Fibroblast of pulmonary artery (primary cell): Measurements from ENCODE around the gene RPS17.

Experiments
- DNase-seq: peaks from one replicate; pipeline ENCODE4 v3.0.0-alpha.2; 2010; ENCODE audit warnings: low read depth
- H3K4me3 ChIP-seq: replicated peaks from 2 replicates; pipeline ENCODE4 v1.5.1; 2011; ENCODE audit warnings: low read depth, mild to moderate bottlenecking, control low read depth, low read length, moderate library complexity
- CTCF ChIP-seq: IDR thresholded peaks from 2 replicates; pipeline ENCODE4 v1.5.1; 2011; ENCODE audit warnings: mild to moderate bottlenecking, control low read depth, low read length, inconsistent platforms; ENCODE audit errors: missing control alignments

The RPS17 gene

DNA sequence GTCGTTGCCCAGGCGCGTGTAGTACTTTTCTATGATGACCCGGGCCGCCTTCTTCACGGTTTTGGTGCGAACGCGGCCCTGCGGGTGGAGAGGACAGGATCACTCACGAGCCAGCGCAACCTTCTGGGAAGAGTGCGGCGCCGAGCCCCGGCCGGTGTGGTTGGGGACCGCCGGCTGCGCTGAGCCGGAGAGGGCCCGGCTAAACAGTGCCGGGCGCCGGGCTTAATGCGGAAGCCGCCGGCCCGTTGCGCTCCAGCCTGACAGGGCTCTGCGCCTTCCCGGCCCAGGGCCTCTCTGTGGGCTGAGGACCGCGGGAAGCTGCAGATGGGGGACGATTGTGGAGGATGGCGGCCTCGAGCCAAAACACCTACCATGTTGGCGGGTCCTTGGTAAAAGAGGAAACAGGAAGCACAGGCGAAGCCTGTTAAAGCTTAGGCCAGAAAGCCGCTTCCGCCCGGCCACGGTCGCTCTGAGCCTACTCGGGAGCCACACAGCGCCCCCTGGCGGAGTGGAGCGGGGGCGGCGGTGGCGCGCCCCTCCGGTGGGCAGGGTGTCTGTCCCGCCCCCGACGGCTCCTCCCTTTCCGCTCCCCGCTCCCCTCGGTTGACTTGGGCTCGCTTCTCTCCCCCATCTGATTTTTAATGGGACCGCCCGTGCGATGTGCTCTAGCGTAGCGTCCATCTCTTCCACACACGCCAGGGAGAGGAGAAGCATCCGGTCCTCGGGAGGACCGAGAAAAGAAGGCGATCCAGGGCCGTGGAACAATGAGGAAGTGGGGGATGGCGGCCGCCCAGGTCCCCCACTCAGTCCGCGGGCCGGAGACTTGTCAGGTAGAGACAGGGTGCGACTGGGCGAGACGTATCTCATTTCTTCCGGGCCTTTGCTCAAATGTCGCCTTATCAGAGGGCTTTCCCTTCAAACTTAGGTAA, at the start of gene RPS17:
RPS17 (minus strand) TSS at position 403 of the 929 bp plus-strand sequence; CDS start at position 374, 29 bp downstream.
- TF ChIP-seq CTCF = peak; percentile 79
- peak within 1 kb of the TSS; percentile 87 for H3K4me3 ChIP-seq
- peak; percentile 96 for DNase-seq

DNA sequence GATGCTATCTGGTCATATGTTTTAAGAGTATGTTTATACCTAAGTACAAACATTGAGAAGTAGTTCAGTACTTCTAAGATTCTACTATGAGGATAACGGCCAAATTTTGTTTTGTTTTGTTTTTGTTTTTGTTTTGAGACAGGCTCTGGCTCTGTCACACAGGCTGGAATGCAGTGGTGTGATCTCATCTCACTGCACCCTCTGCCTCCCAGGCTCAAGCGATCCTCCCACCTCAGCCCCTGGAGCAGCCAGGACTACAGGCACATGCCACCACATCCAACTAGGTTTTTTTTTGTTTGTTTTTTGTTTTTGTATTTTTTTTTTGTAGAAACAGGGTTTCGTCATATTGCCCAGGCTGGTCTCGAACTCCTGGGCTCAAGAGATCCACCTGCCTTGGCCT, 47.5 kb upstream of the RPS17 start:
- TF ChIP-seq CTCF = no peak

GRCh38 chr15:82585072-82585471, 44.8 kb upstream of the RPS17 start:
- no peak for TF ChIP-seq CTCF
- DNase-seq = peak; percentile 36

More for the DNA sequence above, 47.5 kb upstream of the RPS17 start:
- DNase-seq = no peak
- no peak overlapping the region for H3K4me3 ChIP-seq

DNA sequence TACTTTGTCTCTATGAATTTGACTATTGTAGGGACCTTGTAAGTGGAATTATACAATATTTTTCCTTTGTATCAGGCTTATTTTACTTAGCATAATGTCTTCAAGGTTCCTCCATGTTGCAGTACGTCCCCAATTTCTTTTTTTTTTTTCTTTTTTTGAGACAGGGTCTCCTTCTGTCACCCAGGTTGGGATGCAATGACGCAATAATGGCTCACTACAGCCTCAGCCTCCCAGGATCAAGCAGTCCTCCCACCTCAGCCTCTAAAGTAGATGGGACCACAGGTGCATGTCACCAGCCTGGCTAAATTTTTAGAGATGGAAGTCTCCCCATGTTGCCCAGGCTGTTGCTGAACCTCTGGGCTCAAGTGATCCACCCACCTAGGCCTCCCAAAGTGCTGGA, 40.5 kb upstream of the RPS17 start:
- no peak for TF ChIP-seq CTCF
- H3K4me3 ChIP-seq = no peak overlapping the region
- no peak for DNase-seq

More at GRCh38 chr15:82585072-82585471, 44.8 kb upstream of the RPS17 start:
- H3K4me3 ChIP-seq = no peak overlapping the region

DNA sequence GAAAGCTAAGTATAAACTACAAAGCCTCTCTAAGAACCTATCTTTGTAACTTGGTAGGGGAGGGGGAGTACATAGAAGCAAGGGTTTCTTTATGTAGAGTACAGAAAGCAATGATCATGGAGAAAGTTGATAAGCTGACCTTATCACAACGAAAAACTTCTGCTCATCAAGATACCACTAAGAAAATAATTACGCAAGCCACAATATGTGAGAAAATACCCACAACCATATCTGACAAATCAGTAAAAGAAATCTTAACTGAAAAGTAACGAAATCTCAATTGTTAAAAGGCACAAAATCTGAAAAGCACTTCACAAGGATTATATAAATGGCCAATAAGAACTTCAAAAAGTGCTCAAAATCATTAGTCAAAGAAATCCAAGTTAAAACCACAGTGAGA, 35.1 kb upstream of the RPS17 start:
- H3K4me3 ChIP-seq = no peak overlapping the region
- no peak for TF ChIP-seq CTCF
- no peak for DNase-seq

GRCh38 chr15:82572986-82573385, 32.7 kb upstream of the RPS17 start:
- DNase-seq = no peak
- no peak for TF ChIP-seq CTCF
- H3K4me3 ChIP-seq = no peak overlapping the region
